Fibroblast of peridontal ligament (primary cell): ENCODE results near the gene IDH3G.

Source experiments
- DNase-seq: peaks from one replicate; pipeline ENCODE4 v3.0.0-alpha.2; 2010; ENCODE audit errors: extremely low read depth

Gene IDH3G

DNA sequence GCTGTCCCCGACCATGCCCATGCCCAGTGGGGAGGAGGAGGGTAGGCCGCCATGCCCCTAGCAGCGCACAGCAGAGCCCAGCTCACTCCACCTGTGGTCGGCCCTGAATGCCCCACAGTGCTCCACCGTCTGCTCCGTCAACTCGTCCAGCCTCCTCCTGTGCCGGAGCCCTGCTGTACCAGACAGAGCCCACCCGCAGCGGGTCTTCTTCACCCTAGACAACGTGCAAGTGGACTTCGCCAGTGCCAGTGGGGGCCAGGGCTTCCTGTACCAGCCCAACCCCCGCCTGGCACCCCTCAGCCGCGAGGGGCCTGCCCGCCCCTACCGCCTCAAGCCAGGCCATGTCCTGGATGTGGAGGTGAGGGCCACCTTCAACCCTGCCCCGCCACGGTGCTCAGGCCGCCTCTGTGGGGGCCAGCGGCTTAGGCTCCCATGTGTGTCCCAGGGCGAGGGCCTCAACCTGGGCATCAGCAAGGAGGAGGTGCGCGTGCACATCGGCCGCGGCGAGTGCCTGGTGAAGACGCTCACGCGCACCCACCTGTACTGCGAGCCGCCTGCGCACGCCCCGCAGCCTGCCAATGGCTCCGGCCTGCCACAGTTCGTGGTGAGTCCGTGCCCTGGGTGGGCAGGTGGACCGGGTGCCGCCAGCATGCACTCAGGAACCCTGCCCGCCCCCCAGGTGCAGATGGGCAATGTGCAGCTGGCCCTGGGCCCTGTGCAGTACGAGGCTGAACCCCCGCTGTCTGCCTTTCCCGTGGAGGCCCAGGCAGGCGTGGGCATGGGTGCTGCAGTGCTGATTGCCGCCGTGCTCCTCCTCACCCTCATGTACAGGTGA lies 20.2 kb downstream of the IDH3G start:
- no peak for DNase-seq

DNA sequence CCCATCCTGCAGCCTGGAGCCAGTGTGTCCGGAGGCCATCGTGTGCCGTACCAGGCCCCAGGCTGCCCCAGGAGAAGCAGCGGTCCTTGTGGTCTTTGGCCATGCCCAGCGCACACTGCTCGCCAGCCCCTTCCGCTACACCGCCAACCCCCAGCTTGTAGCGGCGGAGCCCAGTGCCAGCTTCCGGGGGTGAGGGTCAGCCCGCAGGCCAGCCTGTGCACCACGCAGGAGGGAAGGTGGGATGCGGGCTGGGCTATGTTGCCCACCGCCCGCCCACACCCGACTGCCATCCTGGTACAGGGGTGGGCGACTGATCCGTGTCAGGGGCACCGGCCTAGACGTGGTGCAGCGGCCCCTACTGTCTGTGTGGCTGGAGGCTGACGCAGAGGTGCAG lies 21.0 kb downstream of the IDH3G start:
- no peak for DNase-seq

DNA sequence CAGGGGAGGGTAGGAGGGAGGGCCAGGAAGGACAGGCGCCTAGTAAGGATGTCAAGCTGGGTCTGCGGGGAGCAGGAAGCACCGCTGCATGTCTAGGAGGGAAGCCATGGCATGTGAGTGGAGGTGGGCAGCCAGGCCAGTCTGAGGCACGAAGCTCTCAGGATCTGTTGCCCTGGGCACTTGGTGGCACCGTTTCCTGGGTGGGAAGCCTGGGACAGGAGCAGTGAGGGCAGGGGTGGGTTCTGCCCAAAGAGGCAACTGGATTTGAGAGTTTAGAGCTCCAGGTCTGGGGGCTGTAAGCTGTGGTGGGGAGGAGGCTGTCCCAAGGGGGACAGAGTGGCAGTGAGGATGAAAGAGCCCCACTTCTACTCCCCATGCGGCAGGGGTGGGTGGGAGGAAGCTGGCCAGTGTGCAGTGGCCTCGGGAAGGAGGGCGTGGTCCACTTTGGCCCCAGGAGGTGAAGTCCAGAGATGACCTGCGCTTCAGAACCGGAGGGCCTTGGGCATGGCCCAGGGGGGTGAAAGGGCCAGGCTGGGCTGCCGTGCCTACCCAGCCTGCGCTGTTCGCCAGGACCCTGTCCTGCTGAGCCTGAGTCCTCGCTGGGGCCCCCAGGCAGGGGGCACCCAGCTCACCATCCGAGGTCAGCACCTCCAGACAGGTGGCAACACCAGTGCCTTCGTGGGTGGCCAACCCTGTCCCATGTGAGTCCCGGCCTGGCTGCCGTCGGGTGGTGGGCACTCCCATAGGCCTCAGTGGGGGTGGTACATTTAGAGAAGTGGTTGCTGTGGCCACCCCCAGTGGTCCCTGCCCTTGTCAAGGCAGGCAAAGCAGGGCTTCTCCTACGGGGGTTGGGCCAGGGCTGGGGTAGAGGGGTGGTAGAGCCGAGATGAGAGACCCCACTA lies 21.6 kb downstream of the IDH3G start:
- no peak for DNase-seq

DNA sequence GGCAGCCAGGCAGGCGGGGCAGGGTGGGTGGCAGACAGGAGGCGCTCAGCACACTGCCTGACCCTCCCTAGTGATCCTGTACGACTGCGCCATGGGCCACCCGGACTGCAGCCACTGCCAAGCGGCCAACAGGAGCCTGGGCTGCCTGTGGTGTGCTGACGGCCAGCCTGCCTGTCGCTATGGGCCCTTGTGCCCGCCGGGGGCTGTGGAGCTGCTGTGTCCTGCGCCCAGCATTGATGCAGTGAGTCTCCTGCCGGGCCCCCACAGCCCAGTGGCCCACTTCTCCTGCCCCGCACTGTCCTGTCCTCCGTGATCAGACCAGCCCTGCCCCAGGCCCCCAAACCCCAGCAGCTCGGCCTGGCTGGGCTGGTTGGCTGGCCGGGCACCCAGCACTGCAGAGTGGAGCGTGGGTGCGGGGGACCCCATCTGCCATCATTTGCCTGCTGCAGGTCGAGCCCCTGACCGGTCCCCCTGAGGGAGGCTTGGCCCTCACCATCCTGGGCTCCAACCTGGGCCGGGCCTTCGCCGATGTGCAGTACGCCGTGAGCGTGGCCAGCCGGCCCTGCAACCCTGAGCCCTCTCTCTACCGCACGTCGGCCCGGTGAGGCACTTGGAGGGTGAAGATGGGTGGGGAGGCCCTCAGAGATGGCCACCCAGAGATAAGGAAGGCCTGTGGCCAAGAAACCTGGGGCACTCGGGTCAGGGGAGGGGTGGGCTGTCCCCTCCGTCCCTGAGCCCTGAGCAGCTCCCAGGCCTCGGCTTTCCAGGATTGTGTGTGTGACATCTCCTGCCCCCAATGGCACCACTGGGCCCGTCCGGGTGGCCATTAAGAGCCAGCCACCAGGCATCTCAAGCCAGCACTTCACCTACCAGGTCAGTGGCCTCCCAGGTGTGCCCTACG lies 22.5 kb downstream of the IDH3G start:
- DNase-seq, result no peak

DNA sequence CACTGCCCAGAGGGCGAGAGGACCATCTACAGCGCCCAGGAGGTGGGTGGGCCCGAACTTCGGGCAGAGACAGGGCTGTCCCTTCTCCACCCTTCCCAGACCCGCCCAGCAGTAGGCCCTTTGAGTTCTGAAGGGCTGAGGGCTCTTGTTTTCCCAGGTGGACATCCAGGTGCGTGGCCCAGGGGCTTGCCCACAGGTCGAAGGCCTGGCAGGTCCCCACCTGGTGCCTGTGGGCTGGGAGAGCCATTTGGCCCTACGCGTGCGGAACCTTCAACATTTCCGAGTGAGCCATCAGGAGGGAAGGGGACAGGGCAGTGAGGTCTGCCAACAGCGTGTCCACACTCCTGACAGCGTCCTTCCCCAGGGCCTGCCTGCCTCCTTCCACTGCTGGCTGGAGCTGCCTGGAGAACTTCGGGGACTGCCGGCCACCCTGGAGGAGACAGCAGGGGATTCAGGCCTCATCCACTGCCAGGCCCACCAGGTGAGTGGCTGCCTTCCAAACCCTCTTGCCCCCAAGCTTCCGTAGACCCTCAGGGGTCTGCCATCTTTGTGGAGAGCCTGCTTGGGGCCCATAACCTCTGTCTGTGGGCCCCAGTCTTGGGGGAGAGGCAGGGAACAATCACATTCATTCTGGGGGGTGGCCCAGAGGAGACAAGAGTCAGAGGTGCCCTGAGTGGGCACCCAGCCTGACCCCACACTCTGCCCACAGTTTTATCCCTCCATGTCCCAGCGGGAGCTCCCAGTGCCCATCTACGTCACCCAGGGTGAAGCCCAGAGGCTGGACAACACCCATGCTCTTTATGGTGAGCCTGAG lies 23.4 kb downstream of the IDH3G start:
- no peak for DNase-seq

DNA sequence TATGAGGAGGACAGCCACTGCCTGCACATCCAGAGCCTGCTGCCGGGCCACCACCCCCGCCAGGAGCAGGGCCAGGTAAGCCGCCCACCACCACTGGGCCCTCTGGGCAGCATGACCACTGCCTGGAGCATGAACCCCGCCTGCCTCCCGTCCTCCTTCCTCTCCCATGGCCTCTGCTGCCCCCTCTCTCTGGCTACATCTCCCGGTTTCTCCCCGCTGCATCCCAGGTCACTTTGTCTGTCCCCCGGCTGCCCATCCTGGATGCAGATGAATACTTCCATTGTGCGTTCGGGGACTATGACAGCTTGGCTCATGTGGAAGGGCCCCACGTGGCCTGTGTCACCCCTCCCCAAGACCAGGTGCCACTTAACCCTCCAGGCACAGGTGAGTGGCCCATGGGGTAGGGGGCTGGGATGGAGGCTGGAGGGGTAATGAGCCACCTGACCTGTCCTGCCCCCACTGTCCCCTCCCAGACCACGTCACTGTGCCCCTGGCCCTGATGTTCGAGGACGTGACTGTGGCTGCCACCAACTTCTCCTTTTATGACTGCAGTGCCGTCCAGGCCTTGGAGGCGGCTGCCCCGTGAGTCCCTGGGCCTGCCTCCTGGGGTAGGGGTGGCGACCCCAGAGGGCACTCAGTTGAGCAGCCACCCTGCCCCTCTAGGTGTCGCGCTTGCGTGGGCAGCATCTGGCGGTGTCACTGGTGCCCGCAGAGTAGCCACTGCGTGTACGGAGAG lies 24.1 kb downstream of the IDH3G start:
- no peak for DNase-seq

DNA sequence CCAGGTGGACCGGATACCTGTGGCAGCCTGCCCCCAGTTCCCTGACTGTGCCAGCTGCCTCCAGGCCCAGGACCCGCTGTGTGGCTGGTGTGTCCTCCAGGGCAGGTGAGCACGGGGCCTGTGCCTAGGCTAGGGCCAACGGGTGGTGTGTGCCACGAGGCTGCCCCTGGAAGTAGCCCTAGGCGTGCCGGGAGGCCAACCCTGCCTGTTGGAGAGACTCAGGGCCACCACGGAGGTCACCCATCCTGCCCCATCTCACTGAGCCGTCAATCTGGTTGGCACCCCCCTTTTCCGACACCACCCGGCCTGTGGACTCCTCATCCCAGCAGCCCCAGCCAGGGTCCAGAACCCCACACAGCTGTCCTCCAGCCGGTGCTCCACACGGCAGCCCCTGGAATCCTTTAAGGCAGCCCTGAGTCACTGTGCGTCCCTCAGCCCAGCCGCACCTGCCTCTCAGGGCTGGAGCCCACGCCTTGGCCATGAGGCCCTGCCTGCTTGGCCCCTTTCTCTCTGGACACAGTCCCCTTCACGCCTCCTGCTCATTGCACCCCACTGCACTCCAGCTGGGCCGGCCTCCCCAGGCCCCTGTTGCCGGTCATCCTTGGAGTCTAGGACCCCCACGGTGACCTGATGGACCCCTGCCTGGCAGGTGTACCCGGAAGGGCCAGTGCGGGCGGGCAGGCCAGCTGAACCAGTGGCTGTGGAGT lies 24.9 kb downstream of the IDH3G start:
- DNase-seq, result no peak

DNA sequence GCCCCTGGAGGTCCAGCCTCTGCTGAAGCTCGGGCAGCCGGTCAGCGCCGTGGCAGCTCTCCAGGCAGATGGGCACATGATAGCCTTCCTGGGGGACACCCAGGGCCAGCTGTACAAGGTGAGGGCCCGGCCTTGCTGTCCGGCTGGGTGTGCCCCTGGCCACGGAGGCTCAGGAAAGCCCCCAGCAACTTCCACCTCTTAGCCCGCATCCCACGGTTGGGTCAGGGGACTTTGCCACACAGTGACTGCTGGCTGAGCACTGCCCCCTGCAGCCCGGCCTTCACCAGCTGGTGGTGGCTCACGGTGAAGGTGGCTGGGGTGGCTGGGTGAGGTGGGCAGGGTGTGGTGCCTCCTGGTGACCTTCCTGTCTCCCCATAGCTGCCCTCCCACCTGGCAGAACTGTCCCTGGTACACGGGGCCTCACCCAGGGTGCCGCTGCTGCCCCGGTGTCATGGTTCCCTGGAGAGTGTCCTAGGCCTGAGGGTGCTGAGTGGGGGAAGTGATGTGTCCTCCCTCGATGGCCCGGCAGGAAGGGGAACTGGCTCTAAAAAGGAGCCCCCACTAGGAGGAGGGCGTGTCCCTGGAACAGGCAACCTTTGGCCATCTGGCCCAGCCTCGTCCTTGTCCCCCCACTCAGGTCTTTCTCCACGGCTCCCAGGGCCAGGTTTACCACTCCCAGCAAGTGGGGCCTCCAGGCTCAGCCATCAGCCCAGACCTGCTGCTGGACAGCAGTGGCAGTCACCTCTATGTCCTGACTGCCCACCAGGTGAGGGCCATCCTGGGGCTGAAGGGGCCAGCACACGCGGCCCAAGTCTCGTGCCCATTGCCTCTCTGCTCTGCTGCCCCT lies 25.6 kb downstream of the IDH3G start:
- no peak for DNase-seq

DNA sequence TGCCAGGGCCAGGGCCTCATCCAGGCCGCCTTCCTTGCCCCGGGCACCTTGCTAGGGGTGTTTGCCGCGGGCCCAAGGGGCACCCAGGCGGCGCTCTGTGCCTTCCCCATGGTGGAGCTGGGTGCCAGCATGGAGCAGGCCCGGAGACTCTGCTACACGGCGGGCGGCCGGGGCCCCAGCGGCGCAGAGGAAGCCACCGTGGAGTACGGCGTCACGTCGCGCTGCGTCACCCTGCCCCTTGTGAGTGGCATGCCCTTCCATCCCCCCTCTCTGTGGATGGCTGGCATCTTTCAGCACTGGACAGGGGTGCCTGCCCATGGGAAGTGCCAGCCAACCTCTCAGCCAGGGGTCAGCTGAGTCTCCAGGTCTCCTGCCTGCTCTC lies 26.5 kb downstream of the IDH3G start:
- no peak for DNase-seq

DNA sequence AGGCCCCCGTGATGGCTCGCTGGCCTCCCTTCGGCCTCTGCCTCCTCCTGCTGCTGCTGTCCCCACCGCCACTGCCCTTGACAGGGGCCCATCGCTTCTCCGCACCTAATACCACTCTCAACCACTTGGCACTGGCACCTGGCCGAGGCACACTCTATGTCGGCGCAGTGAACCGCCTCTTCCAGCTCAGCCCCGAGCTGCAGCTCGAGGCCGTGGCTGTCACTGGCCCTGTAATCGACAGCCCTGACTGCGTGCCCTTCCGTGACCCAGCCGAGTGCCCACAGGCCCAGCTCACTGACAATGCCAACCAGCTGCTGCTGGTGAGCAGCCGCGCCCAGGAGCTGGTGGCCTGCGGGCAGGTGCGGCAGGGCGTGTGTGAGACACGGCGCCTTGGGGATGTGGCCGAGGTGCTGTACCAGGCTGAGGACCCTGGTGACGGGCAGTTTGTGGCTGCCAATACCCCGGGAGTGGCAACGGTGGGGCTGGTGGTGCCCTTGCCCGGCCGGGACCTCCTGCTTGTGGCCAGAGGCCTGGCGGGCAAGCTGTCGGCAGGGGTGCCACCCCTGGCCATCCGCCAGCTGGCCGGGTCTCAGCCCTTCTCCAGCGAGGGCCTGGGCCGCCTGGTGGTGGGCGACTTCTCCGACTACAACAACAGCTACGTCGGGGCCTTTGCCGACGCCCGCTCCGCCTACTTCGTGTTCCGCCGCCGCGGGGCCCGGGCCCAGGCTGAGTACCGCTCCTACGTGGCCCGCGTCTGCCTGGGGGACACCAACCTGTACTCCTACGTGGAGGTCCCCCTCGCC lies 27.1 kb downstream of the IDH3G start:
- no peak for DNase-seq

DNA sequence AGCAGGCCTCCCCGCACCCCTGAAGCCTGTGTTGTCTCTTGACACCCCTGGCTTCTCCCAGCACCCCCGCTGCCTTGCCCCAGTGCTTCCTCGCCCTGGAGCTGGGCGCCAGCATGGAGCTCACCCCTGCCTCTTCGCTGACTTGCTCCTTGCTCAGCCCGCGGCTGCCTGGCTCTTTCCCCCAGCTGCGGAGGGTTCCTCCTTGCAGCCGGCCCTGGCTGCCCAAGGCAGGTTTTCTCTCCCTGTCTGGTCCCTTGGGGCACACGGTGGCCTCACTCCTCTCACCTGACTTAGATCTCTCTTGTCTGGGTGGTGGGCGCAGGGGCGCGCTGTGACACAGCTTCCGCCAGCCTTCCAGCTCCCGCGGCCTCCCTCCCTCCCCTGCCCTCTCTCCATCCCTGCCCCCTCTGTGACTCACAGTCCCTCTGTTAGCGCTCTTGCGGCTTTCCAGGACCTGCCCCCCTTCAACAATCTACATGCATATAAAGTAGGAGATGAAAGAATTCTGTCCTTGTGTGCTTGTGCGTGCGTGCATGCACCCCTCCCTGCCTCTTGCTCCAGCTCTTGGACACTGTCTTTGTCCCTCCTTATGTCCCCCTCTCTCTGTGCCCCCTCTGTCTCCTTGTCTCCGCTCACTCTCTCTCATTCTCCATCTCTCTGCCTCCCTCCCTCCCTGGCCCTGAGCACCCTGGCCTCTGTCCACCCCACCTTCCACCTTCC lies 27.9 kb downstream of the IDH3G start:
- DNase-seq, result peak; percentile 57

DNA sequence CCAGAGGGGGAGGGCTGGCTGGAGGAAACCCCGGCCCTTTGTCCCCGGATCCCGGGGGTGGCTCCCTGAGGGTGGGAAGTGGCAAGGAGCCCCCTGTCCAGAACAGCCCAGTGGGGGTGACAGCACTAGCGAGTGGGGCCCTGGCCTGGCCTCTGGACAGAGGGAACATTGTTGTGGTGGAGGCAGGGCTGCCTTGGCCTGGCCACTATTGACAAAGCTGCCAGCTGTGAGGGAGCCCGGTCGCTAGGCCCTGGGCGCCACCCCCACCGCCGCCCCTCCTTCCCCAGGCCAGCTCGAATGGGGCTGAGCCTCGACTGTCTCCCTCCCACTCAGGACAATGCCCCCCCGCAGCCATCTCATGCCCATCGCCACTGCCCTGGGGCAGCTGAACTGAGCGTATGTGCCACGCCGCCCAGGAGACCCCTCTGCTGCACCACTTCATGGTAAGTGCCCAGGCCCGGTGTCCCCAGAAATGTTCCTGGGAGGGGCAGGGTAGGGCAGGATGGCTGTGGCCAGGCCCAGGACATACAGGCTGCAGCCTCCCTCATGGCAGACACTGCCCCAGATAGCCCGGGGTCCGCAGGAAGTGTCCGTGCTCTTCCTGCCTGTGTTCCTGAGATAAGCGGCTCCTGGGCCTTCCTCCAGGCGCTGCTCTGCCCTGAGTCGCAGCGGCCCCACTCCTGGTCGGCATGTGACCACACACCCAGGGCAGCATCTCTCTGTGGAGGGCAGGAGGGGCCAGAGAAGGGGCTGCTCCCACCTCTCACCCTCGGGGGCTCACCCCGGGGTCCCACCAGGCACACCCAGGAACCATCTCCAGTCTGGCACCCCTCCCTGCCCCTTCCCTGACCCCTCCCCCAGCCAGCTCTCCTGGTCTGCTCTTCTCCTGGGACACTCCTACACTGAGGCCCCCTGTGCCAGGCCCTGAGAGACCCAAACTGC lies 28.8 kb downstream of the IDH3G start:
- no peak for DNase-seq

DNA sequence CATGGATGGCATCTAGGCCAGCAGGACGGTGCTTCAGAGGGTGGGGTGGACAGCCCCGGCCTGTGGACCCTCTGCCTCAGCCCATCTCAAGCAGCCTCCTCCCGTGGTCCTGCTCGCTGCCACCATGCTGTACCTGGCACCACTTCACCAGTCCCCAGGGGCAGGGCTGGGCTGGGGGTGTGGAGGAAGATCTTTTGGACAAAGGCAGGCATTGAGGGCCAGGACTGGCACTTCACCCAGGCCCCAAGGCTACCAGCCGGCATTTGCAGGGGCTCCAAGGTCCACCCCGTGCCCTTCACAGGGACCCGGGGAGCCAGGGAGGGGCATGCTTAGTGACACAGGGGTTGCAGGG lies 29.4 kb downstream of the IDH3G start:
- DNase-seq, result no peak

DNA sequence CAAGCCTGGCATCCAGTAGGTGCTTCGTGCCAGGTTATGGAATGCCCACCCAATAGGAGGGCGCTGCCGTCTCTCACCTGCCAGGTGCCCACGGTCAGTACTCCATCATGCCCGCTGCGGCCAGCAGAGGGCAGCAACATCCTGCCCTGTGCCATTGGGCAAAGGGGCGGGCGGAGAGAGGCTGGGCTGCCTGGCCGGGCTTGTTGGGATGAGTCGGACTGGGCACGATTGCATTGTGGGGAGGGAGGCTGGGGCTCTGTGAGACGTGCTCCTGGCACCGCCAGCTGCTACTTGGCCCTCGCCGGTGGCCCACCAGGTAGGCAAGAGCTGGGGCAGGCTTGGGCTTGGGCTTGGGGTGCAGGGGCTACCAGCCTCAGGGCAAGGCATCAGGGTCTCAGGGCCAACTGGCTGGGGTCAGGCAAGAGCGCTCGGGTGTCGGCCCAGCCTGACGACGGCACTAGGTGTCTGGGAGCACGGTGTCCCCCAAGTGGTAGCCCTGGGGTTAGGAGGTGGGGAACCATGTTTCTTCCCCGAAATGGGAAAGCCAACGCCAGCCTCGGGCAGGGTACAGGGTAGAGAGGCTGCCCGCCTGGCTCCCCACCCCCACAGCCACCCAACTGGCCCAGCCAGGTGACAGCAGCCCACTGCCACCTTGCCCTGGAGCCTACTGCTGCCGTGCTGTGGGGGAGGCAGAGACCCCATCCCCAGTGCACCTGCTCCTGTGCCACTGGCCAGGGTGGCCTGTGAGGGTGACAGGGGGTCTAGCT lies 30.0 kb downstream of the IDH3G start, which contains the start of gene PLXNB3:
Gene PLXNB3 (plus strand): TSS at position 261 of the 767 bp plus-strand sequence. CDS start 1,287 bp downstream, outside the sequence.
- DNase-seq, result peak; percentile 59

DNA sequence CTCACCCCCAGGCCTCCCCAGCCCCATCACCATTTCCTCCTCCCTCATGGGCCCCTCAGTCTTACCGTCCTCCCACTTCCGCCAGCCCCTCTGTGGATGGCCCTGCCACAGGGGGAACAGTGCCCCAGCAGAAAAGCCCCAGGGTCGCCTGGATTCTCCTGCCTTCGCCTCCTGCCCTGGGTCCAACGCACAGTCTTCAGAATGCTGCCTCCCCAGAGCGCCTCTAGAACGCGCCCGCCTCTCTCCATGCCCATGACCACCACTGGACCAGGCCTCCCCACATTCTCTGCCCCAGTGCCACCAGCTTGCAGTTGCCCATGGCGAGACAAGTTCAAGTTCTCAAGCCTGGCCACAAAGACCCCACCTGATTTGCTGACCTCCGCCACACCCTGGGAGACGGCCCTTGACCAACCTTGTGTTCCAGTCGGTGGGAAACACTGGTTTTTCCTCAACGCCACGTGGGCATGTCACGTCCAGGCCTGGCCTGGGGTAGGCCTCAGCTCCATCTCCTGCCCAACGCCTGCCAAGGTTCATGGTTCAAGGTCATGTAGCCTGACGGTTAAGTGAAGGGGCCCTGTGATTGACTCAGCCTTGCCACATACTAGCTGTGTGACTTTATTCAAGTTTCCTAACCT lies 30.8 kb downstream of the IDH3G start:
- no peak for DNase-seq
